ENCODE measurements around the gene FGD1.

DNA sequence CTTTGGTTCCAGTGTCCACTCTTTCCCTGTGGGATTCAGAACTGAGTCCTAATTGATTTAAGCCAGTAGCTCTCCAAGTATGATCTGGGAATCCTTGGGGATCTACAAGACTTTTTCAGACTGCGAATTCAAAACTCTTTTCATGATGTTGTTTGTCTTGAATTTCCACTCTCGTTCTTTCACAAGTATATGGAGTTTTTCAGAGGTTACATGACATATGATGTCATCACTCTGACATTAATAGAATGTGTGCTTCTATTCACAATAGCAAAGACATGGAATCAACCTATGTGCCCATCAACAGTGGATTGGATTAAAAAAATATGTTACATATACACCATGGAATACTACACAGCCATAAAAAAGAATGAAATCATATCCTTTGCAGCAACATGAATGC lies 79.1 kb downstream of the FGD1 start:
- TF ChIP-seq GATA3 (IDR thresholded peaks at IDR 0.05; ENCODE audit: low read depth, low read length) (no peak), GATA2 (IDR thresholded peaks at IDR 0.05; ENCODE audit: low read depth, low read length) (no peak)

All from SH-SY5Y (cell line).